Posterior vena cava (tissue), 2 donors: ENCODE results near the gene EPS8L2. TPM values are rescaled to one million over a fixed set of nuclear protein-coding genes. Genes with fewer than 3 reads are reported as not detected.
"Not testable (repeated sequence)": the region's sequence is repeated elsewhere in the genome, so short reads cannot be mapped to it uniquely, and the experiment has no call there.

Experiments
- DNase-seq: peaks from one replicate; pipeline ENCODE4 v3.0.0-alpha.2; 2020; ENCODE audit warnings: low spot score
- intact Hi-C, 2 donors: fragments of 100-400 bp; cut with DNase I; formaldehyde crosslinking; loops; one replicate each; pipeline versions ENCODE4 v1.14.1 to v1.14.2; 2022 to 2023
- total RNA-seq, 2 donors: library from RNA; stranded (reverse); fragmentation: NEBNext Ultra II Directional; extraction: Animal tissue kit (Norgen Biotek cat#: 25700); gene quantifications; one replicate each; pipeline ENCODE4 v1.2.1, GENCODE V29; 2021
- donor health status: DM: yes; HTN: yes; CAD: no.
- donor health status: DM: yes; HTN: yes; CAD: no.

Gene EPS8L2
- total RNA-seq, 2 donors from 2014 or later, result 23.8 to 38.3 TPM

DNA sequence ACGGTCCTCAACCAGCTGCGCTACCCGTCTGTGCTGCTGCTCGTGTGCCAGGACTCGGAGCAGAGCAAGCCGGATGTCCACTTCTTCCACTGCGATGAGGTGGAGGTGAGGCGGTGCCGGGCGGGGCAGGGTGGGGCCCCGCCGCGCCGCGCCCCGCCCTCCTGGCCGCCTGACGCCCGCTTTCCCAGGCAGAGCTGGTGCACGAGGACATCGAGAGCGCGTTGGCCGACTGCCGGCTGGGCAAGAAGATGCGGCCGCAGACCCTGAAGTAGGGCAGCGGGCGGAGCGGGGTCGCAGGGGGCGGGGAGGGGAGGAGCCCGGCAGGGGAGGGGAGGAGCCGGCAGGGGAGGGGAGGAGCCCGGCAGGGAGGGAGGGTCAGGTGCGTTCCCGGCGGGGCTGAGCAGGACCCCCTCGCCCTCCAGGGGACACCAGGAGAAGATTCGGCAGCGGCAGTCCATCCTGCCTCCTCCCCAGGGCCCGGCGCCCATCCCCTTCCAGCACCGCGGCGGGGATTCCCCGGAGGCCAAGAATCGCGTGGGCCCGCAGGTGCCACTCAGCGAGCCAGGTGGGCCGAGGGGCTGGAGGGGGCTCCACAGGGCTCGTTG, 14.7 kb downstream of the EPS8L2 start:
- no peak for DNase-seq
- intact Hi-C loops, result loop anchor here (5.0 to 10.0 kb wide), 3 partner anchors 56 to 166 kb away; no protein-coding TSS in a partner anchor

DNA sequence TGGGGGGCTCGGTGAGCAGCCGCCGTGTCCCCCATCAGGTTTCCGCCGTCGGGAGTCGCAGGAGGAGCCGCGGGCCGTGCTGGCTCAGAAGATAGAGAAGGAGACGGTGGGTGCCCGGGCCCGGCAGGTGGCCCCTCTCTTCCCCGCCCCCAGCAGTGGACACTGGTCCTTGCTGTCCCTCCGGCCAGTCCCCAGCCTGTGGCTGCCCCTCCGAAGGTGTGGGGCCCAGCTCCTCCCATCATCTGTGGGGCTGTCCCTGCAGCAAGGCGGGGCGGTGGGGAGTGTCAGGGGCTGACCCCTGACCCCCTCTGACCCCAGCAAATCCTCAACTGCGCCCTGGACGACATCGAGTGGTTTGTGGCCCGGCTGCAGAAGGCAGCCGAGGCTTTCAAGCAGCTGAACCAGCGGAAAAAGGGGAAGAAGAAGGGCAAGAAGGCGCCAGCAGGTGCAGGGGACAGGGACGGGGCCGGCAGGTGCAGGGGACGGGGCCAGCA, 15.3 kb downstream of the EPS8L2 start:
- no peak for DNase-seq
- intact Hi-C loops, result loop anchor here (5.0 to 10.0 kb wide), 3 partner anchors 56 to 166 kb away; no protein-coding TSS in a partner anchor

DNA sequence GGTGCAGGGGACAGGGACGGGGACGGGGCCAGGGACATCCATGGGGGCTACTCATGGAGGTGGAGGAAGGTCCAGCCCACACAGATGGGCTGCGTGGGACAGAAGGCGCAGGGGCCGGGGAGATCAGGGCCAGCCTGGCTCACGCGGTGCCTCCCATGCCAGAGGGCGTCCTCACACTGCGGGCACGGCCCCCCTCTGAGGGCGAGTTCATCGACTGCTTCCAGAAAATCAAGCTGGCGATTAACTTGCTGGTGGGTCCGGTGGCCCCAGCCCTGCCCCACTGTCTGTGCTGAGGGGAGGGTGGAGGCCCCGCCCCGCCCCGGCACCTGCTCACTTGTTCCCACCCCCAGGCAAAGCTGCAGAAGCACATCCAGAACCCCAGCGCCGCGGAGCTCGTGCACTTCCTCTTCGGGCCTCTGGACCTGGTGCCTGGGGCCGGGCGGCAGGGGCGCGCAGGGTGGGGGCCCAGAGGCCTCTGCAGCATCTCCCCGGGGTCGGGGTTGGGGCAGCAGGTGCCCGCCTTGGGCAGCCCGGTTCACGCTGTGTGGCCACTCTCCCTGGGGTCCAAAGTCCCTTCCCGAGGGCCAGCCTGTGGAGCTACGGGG, 15.8 kb downstream of the EPS8L2 start:
- intact Hi-C loops, result loop anchor here (5.0 to 10.0 kb wide), 3 partner anchors 57 to 167 kb away; no protein-coding TSS in a partner anchor
- DNase-seq, result peak; percentile 88

DNA sequence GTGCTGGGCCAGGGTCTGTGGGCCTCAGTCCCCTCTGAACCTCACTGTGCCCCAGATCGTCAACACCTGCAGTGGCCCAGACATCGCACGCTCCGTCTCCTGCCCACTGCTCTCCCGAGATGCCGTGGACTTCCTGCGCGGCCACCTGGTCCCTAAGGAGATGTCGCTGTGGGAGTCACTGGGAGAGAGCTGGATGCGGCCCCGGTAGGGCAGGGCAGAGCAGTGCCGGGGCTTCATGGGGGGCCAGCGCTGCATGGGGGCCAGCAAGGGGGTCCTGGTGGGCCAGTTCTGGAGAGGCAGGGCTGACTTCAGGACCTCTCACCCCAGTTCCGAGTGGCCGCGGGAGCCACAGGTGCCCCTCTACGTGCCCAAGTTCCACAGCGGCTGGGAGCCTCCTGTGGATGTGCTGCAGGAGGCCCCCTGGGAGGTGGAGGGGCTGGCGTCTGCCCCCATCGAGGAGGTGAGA, 16.3 kb downstream of the EPS8L2 start:
- DNase-seq, result no peak
- intact Hi-C loops, result loop anchor here (5.0 to 10.0 kb wide), 3 partner anchors 58 to 168 kb away; no protein-coding TSS in a partner anchor

DNA sequence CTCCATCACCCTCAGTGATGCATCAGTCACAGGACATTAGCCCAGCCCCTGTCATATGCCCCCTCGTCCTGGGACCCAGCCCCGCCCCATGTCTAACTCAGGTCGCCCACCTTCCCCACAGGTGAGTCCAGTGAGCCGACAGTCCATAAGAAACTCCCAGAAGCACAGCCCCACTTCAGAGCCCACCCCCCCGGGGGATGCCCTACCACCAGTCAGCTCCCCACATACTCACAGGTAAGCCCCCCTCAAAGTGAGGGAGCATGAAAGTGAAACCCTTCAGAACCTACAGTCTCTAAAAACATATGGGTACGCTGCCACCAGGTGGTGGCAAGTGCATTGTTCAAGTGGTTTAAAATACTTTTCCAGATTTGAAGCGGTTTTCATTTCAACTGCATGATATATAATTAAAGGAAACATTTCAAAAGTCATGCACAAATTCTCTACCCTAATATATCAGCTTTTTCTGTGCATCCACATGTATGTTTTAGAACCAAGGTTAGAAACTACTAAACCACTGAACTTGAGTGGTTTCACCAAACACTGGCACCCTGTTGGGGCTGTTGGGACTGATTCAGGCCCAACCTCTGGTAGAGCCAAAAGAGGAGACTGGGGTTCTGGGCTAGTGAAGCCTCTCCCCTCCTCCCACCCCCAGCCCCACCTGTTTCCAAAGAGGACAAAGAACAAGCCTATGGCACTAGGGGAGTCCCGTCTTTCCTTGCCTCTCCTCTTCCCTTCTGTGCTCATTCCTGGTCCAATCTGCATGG, 17.3 kb downstream of the EPS8L2 start:
- DNase-seq, result no peak
- intact Hi-C loops, result loop anchor here (5.0 to 10.0 kb wide), 3 partner anchors 59 to 169 kb away; no protein-coding TSS in a partner anchor

DNA sequence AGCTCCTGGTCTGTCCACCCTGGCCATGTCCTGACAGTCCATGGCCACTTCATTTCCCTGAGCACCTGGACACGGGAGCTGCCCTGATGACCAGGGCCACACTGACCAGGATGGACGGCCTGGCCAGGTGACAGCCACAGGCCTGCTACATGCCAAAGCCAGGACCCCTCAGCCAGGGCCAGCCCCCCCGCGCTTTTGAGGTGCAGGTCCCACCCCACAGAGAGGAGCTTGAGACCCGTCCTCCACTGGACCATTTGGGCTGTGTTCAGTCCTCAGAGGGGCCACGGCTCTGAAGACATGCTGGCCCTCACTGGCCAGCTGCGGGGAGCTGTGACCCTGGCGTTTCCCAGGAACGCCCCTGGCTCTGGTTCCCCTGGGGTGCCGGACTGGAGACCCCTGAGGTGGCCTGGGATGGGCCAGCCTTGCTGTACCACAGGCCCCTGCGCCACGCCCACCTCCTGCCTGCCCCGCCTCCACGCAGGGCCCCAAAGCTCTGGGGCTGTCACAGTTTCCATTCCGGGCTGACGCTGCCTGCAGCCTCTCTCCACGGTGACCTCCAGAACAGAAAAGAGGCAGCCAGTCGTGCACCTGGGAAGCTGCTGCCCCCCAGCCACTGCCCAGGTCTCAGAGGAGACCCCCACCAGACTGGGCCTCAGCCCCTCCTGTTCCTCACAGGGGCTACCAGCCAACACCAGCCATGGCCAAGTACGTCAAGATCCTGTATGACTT, 18.2 kb downstream of the EPS8L2 start:
- intact Hi-C loops, result loop anchor here (5.0 to 10.0 kb wide), 3 partner anchors 59 to 169 kb away; no protein-coding TSS in a partner anchor
- DNase-seq, result no peak

DNA sequence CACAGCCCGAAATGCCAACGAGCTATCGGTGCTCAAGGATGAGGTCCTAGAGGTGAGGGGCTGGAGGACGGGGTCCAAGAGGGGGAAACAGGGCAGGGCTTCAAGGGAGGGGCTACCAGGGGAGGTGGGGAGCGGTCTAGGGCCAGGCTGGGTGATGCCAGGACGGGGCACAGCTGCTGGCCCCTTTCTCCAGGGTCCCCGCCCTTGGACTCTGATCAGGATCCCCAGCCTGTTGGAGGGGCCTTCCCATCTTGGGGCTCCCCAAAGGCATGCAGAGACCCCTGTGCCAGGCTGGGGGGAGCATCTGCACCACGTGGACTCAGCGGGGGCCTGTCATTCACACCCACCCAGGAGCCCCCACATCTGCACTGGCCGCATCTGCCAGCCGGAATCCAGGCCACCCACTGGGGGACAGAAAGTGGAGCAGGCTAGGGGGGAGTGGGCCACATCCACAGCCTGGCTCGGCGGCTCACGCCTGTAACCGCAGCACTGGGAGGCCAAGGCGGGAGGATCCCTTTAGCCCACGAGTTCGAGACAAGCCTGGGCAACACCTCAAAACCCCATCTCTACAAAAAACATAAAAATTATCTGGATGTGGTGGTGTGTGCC, 18.9 kb downstream of the EPS8L2 start:
- intact Hi-C loops, result loop anchor here (5.0 to 10.0 kb wide), 3 partner anchors 60 to 170 kb away; no protein-coding TSS in a partner anchor

DNA sequence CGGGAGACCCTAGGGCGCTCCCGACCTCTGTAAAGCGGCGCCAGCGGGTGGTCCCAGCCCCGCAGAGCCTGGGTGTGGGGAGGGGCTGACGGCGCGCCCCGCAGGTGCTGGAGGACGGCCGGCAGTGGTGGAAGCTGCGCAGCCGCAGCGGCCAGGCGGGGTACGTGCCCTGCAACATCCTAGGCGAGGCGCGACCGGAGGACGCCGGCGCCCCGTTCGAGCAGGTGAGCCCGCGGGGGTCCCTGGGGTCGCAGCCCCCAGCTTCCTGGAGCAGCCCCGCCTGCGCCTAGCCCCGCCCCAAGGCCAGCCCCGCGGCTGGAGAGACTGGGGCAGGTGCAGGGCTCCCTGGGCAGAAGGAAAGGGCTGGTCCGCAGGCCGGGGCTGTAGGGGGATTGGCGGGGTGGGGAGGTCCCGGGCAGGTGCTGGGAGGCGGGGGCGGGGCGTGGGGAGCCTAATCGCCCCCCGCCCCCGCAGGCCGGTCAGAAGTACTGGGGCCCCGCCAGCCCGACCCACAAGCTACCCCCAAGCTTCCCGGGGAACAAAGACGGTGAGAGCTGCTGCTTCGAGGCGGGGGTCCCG, 19.7 kb downstream of the EPS8L2 start:
- DNase-seq, result no peak
- intact Hi-C loops, result loop anchor here (10.0 kb wide), 2 partner anchors 61 to 171 kb away; no protein-coding TSS in a partner anchor

More for the DNA sequence above, 18.9 kb downstream of the EPS8L2 start:
- DNase-seq, result no peak

DNA sequence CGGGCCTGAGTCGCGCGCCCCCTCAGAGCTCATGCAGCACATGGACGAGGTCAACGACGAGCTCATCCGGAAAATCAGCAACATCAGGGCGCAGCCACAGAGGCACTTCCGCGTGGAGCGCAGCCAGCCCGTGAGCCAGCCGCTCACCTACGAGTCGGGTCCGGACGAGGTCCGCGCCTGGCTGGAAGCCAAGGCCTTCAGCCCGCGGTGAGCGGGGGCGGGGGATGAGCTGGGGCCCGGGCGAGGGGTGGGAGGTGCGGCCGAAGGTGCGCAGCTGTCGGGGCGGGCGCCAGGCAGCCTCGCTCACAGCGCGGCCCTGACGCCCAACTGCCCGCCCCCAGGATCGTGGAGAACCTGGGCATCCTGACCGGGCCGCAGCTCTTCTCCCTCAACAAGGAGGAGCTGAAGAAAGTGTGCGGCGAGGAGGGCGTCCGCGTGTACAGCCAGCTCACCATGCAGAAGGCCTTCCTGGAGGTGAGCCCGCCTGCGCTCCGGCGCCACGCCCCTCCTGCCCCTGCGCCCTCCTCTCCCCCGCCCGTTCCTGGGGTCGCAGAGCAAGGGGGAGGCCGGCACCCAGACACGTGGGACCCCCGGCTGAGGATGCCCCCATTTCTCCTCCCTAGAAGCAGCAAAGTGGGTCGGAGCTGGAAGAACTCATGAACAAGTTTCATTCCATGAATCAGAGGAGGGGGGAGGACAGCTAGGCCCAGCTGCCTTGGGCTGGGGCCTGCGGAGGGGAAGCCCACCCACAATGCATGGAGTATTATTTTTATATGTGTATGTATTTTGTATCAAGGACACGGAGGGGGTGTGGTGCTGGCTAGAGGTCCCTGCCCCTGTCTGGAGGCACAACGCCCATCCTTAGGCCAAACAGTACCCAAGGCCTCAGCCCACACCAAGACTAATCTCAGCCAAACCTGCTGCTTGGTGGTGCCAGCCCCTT, 20.5 kb downstream of the EPS8L2 start:
- intact Hi-C loops, result loop anchor here (10.0 kb wide), 2 partner anchors 62 to 172 kb away; no protein-coding TSS in a partner anchor
- DNase-seq, result peak; percentile 90

DNA sequence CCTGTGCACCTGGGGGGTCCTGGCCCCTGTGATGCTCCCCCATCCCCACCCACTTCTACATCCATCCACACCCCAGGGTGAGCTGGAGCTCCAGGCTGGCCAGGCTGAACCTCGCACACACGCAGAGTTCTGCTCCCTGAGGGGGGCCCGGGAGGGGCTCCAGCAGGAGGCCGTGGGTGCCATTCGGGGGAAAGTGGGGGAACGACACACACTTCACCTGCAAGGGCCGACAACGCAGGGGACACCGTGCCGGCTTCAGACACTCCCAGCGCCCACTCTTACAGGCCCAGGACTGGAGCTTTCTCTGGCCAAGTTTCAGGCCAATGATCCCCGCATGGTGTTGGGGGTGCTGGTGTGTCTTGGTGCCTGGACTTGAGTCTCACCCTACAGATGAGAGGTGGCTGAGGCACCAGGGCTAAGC, 21.3 kb downstream of the EPS8L2 start:
- intact Hi-C loops, result loop anchor here (10.0 kb wide), 2 partner anchors 62 to 172 kb away; no protein-coding TSS in a partner anchor
- DNase-seq, result peak; percentile 80

DNA sequence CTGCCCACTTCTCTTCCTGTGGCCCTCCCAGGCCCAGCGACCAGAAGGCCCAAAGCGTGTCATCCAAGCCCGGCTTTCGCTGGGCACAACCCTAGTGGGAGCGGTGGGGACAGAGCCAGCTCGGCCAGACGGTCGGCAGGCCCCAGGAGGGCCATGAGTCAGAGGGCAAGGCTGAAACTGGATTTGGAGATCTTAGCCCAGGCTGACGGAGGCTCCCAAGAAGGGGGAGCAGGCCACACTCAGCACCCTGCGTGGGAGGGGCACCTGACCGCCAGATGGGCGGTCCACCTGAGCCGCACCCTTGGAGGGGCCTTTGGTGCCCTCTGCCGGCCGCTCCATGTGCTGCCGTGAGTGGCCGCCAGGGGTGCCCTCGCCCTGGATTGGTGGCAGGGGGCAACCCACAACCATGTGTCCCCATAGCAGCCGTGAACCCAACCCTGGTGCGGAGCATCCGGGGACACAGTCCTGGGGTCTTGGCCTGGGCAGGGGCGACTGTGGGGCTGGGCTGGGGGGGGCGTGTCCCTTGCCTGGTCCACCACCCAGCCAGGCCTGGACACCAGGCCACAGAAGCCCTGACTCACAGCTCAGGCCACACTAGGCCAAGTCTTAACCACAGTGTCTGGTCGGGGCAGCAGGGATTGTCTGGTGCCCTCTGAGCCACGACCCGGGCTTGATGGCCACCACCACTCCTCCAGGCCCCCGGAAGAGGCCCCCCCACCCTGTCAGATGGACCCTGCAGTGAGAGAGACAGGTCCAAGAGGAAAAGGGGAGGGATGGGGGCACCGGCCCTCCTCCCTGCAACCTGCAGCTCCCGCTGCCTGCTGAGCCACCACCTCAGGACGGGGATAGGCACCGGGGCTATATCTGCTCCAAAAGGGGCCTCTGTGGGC, 22.1 kb downstream of the EPS8L2 start:
- DNase-seq, result peak; percentile 96
- intact Hi-C loops, result loop anchor here (10.0 kb wide), 2 partner anchors 63 to 173 kb away; no protein-coding TSS in a partner anchor

DNA sequence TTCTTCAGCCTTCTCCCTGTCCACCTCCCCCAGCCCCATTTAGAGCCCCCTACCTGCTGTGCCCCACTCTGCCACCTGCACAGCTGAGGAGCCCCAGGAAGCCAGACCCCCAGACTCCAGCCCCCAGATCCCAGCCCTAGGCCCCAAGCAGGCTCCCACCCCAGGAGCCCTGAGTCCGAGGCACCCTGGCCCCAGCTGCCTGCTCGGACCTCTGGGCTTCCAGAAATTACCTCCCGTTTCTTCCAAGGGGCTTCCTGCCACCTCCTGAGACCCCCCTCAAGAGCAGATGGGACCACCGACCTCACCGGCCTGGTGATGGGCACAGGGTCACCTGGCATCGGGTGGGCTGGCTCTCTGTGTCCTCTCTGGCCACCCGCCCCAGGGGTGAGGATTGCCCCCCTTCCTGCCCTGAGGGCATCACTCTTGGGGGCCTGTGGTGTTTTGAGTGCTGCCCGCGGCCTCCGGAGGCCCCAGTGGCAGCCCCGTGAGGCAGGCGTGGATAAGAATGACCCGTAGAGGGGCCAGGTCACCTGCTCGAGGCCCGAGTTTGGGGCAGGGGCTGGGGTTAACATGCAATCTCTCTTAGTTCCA, 23.0 kb downstream of the EPS8L2 start:
- no peak for DNase-seq
- intact Hi-C loops, result loop anchor here (10.0 kb wide), 2 partner anchors 64 to 174 kb away; no protein-coding TSS in a partner anchor

DNA sequence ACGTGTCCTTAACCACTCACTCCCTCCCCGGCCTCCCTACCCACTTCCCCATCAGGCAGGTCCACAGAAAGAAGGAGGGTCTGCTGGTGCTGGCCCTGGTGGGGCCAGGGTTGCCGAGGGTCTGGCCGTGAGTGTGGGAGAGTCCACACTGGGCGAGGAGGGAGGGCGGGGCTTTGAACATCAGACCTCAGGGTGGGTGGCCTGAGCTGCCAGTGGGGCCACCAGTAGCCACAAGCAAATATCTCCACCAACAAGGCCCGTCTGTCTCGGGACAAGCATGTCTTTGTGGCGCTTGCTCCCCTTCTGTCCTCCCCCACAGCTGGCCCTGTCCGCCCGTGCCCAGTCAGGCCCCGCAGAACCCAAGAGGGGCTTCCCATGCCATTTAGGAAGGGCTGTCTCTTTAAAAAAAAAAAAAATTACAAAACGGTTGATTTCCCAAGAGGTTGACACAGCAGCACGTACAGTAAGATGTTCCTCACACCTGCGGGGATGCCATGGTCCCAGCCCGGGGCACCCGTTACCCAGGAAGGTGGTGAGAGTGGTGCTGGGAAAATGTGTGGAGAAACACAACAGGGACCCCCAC, 23.6 kb downstream of the EPS8L2 start:
- intact Hi-C loops, result loop anchor here (10.0 kb wide), 2 partner anchors 65 to 175 kb away; no protein-coding TSS in a partner anchor

DNA sequence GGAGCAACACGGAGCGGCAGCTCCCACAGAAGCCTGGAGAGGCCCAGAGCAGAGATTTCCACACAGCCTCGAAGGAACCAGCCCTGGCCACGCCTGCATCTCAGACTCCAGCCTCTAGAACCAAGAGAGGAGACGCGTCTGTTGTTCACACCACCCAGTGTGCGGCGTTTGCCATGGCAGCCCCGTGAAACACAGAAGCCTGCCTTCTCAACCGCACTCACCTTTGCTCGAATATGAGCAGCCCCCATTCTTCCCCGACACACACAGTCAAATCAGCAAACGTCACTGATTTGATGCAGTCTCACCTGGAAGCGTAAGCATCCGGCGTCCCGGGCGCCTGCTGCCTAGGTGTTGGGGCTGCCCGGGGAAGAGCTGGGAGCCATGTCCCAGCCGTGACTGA, 27.0 kb downstream of the EPS8L2 start:
- DNase-seq, result no peak
- intact Hi-C loops, result no loop called here

More for the DNA sequence above, 23.6 kb downstream of the EPS8L2 start:
- no peak for DNase-seq

DNA sequence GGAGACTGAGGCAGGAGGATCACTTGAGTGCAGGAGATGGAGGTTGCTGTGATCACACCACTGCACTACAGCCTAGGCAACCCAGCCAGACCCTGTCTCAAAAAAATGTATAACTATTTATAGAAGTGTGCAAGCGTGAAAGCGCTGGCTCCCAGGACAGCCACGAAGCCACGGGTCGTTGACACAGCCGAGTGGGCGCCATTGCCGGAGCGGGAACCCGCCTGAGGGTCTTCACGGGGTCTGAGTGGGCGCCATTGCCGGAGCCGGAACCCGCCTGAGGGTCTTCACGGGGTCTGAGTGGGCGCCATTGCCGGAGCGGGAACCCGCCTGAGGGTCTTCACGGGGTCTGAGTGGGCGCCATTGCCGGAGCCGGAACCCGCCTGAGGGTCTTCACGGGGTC, 28.5 kb downstream of the EPS8L2 start:
- intact Hi-C loops, DNase-seq: not testable (repeated sequence)
